T-cell (primary cell): ENCODE measurements around the gene COL4A5. TPM values are rescaled to one million over a fixed set of nuclear protein-coding genes. Genes with fewer than 3 reads are reported as not detected.

Source experiments
- ATAC-seq, 4 experiments: fragments of 200-7000 bp in 3 of 4; fragments of 150-1000 bp in 1 of 4; cut with Tn5 transposase; replicated peaks in 1 of 4; 1 replicate in 3 of 4; 2 replicates in 1 of 4; pipeline ENCODE4 v1.10.0; 2021; ENCODE audit warnings: moderate library complexity in 3 of 4, mild to moderate bottlenecking in 2 of 4, moderate number of reproducible peaks in 1 of 4
- CTCF ChIA-PET, 2 donors: fragments of 300-600 bp; sonication (Branson Sonifier 250); formaldehyde crosslinking; loops; one replicate each; lab custom pipeline; 2022; ENCODE audit warnings: antibody characterized with exemption in 2 of 2; lab: Charles Lee
- POLR2A ChIA-PET, 2 donors: fragments of 300-600 bp; sonication (Branson Sonifier 250); formaldehyde crosslinking; loops; one replicate each; lab custom pipeline; 2022; ENCODE audit warnings: antibody characterized with exemption in 2 of 2; lab: Charles Lee
- DNase-seq, 35 experiments: peaks; one replicate each; pipeline versions ENCODE4 v3.0.0 to v3.0.0-alpha.2; 2013 to 2023
- H3K27ac ChIP-seq: one replicate; pipeline ENCODE4 v1.5.1; 2013; ENCODE audit warnings: low read length
- H3K27me3 ChIP-seq, 2 experiments: replicated peaks in 1 of 2; 1 replicate in 1 of 2; 2 replicates in 1 of 2; pipeline versions ENCODE4 v1.6.1 to v1.7.0; 2013; ENCODE audit warnings: low read length in 1 of 2, mixed read lengths in 1 of 2; ENCODE audit not compliant: control insufficient read depth in 2 of 2, insufficient read depth in 2 of 2; ENCODE audit errors: extremely low read depth in 1 of 2
- H3K36me3 ChIP-seq, 2 donors: 1 replicate in 1 of 2; 2 replicates in 1 of 2; pipeline versions ENCODE4 v1.6.1 to v1.7.0; 2013; ENCODE audit warnings: low read length in 1 of 2; ENCODE audit not compliant: control insufficient read depth in 2 of 2, insufficient read depth in 1 of 2; ENCODE audit errors: extremely low read depth in 1 of 2
- H3K4me1 ChIP-seq, 2 experiments: 1 replicate in 1 of 2; 2 replicates in 1 of 2; pipeline versions ENCODE4 v1.6.1 to v1.7.0; 2013; ENCODE audit warnings: low read length in 2 of 2, mixed read lengths in 1 of 2; ENCODE audit not compliant: insufficient read depth in 2 of 2, control insufficient read depth in 1 of 2; ENCODE audit errors: extremely low read depth in 1 of 2
- H3K4me3 ChIP-seq, 2 donors: 1 replicate in 1 of 2; 2 replicates in 1 of 2; pipeline versions ENCODE4 v1.5.1 to v1.7.0; 2013; ENCODE audit warnings: mild to moderate bottlenecking in 2 of 2, low read length in 1 of 2, moderate library complexity in 1 of 2; ENCODE audit not compliant: control insufficient read depth in 1 of 2; ENCODE audit errors: extremely low read depth in 1 of 2
- H3K9me3 ChIP-seq: 2 replicates; pipeline ENCODE4 v1.7.0; 2013
- H3K27ac Mint-ChIP-seq, 2 donors: one replicate each; pipeline ENCODE4 v1.8.0; 2020 to 2021; ENCODE audit warnings: mild to moderate bottlenecking in 2 of 2, mixed read lengths in 2 of 2
- H3K27me3 Mint-ChIP-seq, 2 donors: one replicate each; pipeline ENCODE4 v1.8.0; 2021 to 2022; ENCODE audit warnings: mixed read lengths in 2 of 2
- H3K36me3 Mint-ChIP-seq: one replicate; pipeline ENCODE4 v1.8.0; 2021; ENCODE audit warnings: mixed read lengths
- H3K4me1 Mint-ChIP-seq, 3 donors: one replicate each; pipeline ENCODE4 v1.8.0; 2020 to 2022; ENCODE audit warnings: mixed read lengths in 3 of 3, mild to moderate bottlenecking in 1 of 3
- H3K4me3 Mint-ChIP-seq, 3 donors: one replicate each; pipeline ENCODE4 v1.8.0; 2020 to 2022; ENCODE audit warnings: mild to moderate bottlenecking in 3 of 3, mixed read lengths in 3 of 3, moderate library complexity in 3 of 3
- H3K9me3 Mint-ChIP-seq, 3 donors: one replicate each; pipeline ENCODE4 v1.8.0; 2020 to 2022; ENCODE audit warnings: mixed read lengths in 3 of 3
- WGBS: methylation state at CpG from one replicate; pipeline ENCODE4 v1.1.5; 2013; ENCODE audit warnings: missing lambda C conversion rate; ENCODE audit not compliant: insufficient coverage; 5-methylcytosine and 5-hydroxymethylcytosine counted together
- total RNA-seq, 35 experiments: library from RNA in 6 of 35; stranded (reverse) in 6 of 35; fragments of 120-200 nt in 1 of 35; gene quantifications; one replicate each; pipeline versions ENCODE4 v1.2.1 to v1.2.4 and lab custom pipeline; 2013 to 2026

Gene COL4A5
- total RNA-seq, 5 donors from 2014 or later (not counting 1 experiment from before 2014, with no cell fraction given) = 0.22 to 0.59 (median 0.36) TPM; not detected in 1

GRCh38 chrX:108732630-108733321 is 293.1 kb downstream of the COL4A5 start:
- WGBS = 7% methylated on average over 26 of the region's 39 CpGs
- no peak overlapping the region for H3K27ac Mint-ChIP-seq
- peaks cover 0 to 5% (median 0%) of the 10 kb centered on the region in 3 donors for H3K4me1 Mint-ChIP-seq
- ATAC-seq (no peak), DNase-seq (no peak)
- Histone ChIP-seq H3K36me3 (no peaks in the 10 kb centered on the region), H3K4me3 (no peak overlapping the region), H3K27me3 (peaks cover 13 to 29% of the 10 kb centered on the region in 2 experiments), H3K9me3 (no peaks in the 10 kb centered on the region), H3K4me1 (peaks cover 0 to 5% of the 10 kb centered on the region in 2 experiments), H3K27ac (no peak overlapping the region)
- no peaks in the 10 kb centered on the region for H3K9me3 Mint-ChIP-seq
- ChIA-PET CTCF (no interaction called here), POLR2A (no interaction called here)
- no peak overlapping the region for H3K4me3 Mint-ChIP-seq
- peaks cover 29 to 65% of the 10 kb centered on the region in 2 donors for H3K27me3 Mint-ChIP-seq
- H3K36me3 Mint-ChIP-seq = no peaks in the 10 kb centered on the region

DNA sequence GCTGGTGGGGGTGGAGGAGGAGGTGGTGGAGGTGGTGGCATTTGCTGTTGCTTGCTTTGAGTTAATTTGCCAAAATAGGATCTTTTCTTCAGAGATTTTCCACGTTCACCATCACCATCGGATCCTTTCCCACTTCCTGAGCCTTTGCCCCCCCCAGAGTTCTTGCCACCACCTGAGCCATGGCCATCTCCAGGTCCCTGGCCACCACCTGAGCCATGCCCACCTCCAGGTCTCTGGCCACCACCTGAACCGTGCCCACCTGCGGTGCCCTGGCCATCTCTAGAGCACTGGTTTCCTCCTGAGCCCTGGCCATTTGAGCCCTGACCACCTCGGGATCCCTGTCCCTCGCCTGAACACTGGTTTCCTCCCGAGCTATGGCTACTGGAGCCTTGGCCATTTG is 294.8 kb downstream of the COL4A5 start:
- WGBS = 41% methylated on average over 5 of the region's 7 CpGs
- ATAC-seq (no peak), DNase-seq (no peak)
- no peaks in the 10 kb centered on the region for H3K36me3 Mint-ChIP-seq
- ChIA-PET CTCF (no interaction called here), POLR2A (interaction anchor here in 1 of 2 donors (0.6 kb wide), 1 partner anchor 1117 kb away, joined by 3 read pairs; no protein-coding TSS in a partner anchor)
- H3K4me3 Mint-ChIP-seq = no peak overlapping the region
- Histone ChIP-seq H3K27me3 (peaks cover 15 to 29% of the 10 kb centered on the region in 2 experiments), H3K4me1 (peaks cover 0 to 5% of the 10 kb centered on the region in 2 experiments), H3K36me3 (no peaks in the 10 kb centered on the region), H3K9me3 (no peaks in the 10 kb centered on the region), H3K27ac (no peak overlapping the region), H3K4me3 (no peak overlapping the region)
- no peak overlapping the region for H3K27ac Mint-ChIP-seq
- peaks cover 29 to 61% of the 10 kb centered on the region in 2 donors for H3K27me3 Mint-ChIP-seq
- H3K9me3 Mint-ChIP-seq = no peaks in the 10 kb centered on the region
- peaks cover 0 to 5% (median 0%) of the 10 kb centered on the region in 3 donors for H3K4me1 Mint-ChIP-seq

GRCh38 chrX:108735091-108735678 is 295.5 kb downstream of the COL4A5 start:
- Histone ChIP-seq H3K36me3 (no peaks in the 10 kb centered on the region), H3K4me1 (peaks cover 0 to 5% of the 10 kb centered on the region in 2 experiments), H3K9me3 (no peaks in the 10 kb centered on the region), H3K4me3 (no peak overlapping the region), H3K27me3 (peaks cover 15 to 29% of the 10 kb centered on the region in 2 experiments), H3K27ac (no peak overlapping the region)
- DNase-seq (no peak), ATAC-seq (no peak)
- Mint-ChIP-seq H3K9me3 (no peaks in the 10 kb centered on the region), H3K36me3 (no peaks in the 10 kb centered on the region), H3K4me1 (peaks cover 0 to 5% (median 0%) of the 10 kb centered on the region in 3 donors), H3K27me3 (peaks cover 29 to 63% of the 10 kb centered on the region in 2 donors), H3K4me3 (no peak overlapping the region), H3K27ac (no peak overlapping the region)
- POLR2A ChIA-PET = no interaction called here
- CTCF ChIA-PET = no interaction called here
- WGBS = 19% methylated on average over 35 of the region's 36 CpGs

DNA sequence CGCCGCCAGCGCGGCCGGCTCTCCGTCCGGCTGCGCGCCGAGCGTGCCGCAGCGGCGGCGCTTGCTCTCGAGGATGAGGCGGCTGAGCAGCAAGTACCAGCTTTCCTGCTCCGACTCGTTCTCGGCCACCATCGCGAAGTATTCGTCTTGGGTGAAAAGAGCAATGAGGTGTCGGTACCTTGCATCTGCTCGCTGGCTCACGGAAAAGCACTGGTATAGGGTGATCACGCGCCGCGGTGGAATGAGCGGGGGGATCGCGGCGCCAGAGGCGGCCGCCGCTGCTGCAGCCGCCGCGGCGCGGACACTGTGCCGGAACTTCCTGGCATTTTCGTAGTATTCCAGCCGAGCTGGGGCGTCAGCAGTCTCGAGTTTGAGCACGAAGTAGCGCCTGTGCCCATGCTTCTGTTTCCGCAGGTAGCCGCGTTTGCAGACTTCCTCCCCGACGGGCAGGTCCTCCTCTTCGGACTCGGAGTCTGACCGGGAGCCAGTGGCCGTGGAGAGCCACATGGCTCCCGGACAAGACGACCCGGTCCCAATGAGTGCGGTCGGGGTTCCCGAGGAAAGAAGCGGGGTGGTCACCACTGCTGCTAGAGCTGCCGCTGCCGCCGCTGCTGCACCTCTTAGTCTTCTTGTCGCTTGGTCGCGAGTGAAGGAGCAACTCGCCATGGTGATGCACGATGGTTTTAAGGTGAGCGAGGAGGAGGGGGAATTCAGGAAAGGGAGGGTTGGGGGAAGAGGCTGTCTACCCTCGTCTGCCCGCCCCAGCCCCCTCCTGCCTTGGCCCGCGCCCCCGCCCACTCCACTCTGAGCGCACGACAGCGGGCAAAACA is 296.3 kb downstream of the COL4A5 start:
- CTCF ChIA-PET = no interaction called here
- Mint-ChIP-seq H3K4me3 (peak overlapping the region in 1 of 3 donors; percentile 52), H3K27ac (no peak overlapping the region), H3K27me3 (peaks cover 27 to 57% of the 10 kb centered on the region in 2 donors), H3K9me3 (no peaks in the 10 kb centered on the region), H3K4me1 (peaks cover 0 to 5% (median 0%) of the 10 kb centered on the region in 3 donors), H3K36me3 (no peaks in the 10 kb centered on the region)
- Histone ChIP-seq H3K4me3 (peak overlapping the region in 1 of 2 donors; percentile 47), H3K27ac (no peak overlapping the region), H3K4me1 (peaks cover 0 to 5% of the 10 kb centered on the region in 2 experiments), H3K27me3 (peaks cover 14 to 29% of the 10 kb centered on the region in 2 experiments), H3K36me3 (no peaks in the 10 kb centered on the region), H3K9me3 (no peaks in the 10 kb centered on the region)
- no peak for ATAC-seq
- no peak for DNase-seq
- WGBS = 5% methylated on average over 69 of the region's 82 CpGs
- POLR2A ChIA-PET = no interaction called here

DNA sequence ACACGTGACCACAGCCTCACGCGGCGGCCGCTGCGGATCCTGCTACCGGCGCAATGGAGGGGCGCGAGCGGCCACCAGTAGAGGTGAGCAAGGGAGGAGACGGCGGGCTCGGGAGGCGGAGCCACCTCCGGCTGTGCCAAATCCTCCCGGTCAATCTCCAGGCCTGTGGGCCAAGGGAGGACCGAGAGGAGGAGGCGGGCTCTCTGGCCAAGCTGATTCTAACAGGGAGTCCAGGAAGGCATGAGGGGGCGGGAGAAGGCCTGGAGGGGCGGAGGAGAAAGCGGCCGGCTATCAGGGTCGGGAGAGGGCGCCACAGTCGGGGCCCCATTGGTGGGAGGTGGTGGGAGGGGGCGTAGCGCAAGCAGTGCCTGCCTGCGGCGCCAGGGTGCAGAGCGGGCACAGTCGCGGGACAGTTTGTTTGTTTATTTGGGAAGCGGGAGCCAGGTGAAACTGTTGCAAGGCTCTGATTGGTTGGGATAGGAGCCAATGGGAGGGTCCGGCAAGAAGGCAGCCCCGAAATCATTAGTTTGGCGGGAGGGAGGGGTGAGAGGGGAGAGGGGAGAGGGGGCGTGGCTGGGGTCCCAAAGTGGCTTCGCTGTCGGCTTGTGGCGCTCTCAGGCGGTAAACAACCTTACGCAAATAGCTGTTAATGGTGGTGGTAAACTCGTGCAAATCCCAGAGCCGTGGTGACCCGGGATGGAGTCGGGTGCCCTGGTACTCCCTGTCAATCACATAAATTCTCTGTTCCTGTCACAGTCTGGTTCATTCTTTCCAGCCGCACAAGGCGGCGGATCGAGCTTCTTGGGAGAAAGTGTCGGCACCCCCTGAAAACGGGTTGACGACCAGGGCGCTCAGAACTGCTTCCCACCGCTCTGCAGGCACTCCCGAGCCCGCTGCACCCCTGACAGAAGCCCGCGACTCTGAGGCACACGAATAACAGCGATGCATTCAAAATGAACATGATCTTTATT is 297.2 kb downstream of the COL4A5 start, which contains the start of gene IRS4:
IRS4 (minus strand) TSS at position 55 of the 971 bp plus-strand sequence.
- Mint-ChIP-seq H3K27me3 (peaks cover 26 to 48% of the 10 kb centered on the region in 2 donors), H3K4me3 (peak within 1 kb of the TSS in 1 of 3 donors; percentile 52), H3K27ac (no peak within 1 kb of the TSS), H3K4me1 (peaks cover 0 to 5% (median 0%) of the 10 kb centered on the region in 3 donors), H3K9me3 (no peaks in the 10 kb centered on the region), H3K36me3 (no peaks in the 10 kb centered on the region)
- ATAC-seq (no peak), DNase-seq (no peak)
- Histone ChIP-seq H3K4me3 (peak within 1 kb of the TSS in 1 of 2 donors; percentile 47), H3K36me3 (no peaks in the 10 kb centered on the region), H3K9me3 (no peaks in the 10 kb centered on the region), H3K27me3 (peaks cover 10 to 29% of the 10 kb centered on the region in 2 experiments), H3K27ac (no peak within 1 kb of the TSS), H3K4me1 (peaks cover 0 to 5% of the 10 kb centered on the region in 2 experiments)
- CTCF ChIA-PET = no interaction called here
- WGBS = 11% methylated on average over 33 of the region's 62 CpGs
- POLR2A ChIA-PET = no interaction called here
